HCT116 (cell line): ENCODE data around the gene EHD4. TPM values are rescaled to one million over a fixed set of nuclear protein-coding genes. Genes with fewer than 3 reads are reported as not detected.

Experiments used
- ATAC-seq: fragments of 200-7000 bp; cut with Tn5 transposase; 2 replicates; pipeline ENCODE4 v1.9.1; 2020; ENCODE audit warnings: mild to moderate bottlenecking, moderate library complexity
- BruUV-seq: library from RNA; stranded (reverse); fragments of 400-500 nt; replicated peaks from 2 replicates; lab custom pipeline; 2021; lab: Mats Ljungman, UMichigan
- CTCF ChIA-PET: fragments of 300-600 bp; sonication (Branson Sonifier 250); formaldehyde crosslinking; loops from one replicate; lab custom pipeline; 2021; ENCODE audit warnings: antibody characterized with exemption; lab: Charles Lee
- POLR2A ChIA-PET: fragments of 300-600, 350-600 bp; sonication (Branson Sonifier 250); formaldehyde crosslinking; loops from one replicate; lab custom pipeline; 2021; ENCODE audit warnings: antibody characterized with exemption; lab: Charles Lee
- RAD21 ChIA-PET, 2 experiments: fragments of 300-600 bp; sonication (Branson Sonifier 250); formaldehyde crosslinking; loops; one replicate each; lab custom pipeline; 2023; ENCODE audit warnings: low total read pairs in 2 of 2; ENCODE audit not compliant: uncharacterized antibody in 2 of 2, unreplicated experiment in 2 of 2, low non-redundant PET in 1 of 2; lab: Charles Lee
- DNase-seq: peaks from one replicate; pipeline ENCODE4 v3.0.0-alpha.2; 2010; ENCODE audit warnings: low read depth, low spot score
- H2AFZ ChIP-seq: fragments of 200-600 bp; shearing (Covaris generic), sonication (generic); 2 replicates; pipeline ENCODE4 v1.6.1; 2017; ENCODE audit warnings: low read depth, mixed run types, mixed read lengths, antibody characterized with exemption, low read length; ENCODE audit not compliant: poor library complexity, severe bottlenecking
- H3K27ac ChIP-seq: 2 replicates; pipeline ENCODE4 v1.5.1; 2012; ENCODE audit warnings: low read depth, low read length
- H3K27me3 ChIP-seq: fragments of 200-600 bp; sonication (generic); 2 replicates; pipeline ENCODE4 v1.6.1; 2016; ENCODE audit warnings: mixed run types, low read length, mixed read lengths; ENCODE audit not compliant: insufficient read depth
- H3K36me3 ChIP-seq, 2 experiments: fragments of 200-500 bp in 1 of 2; fragments of 200-600 bp in 1 of 2; sonication (Bioruptor generic) in 1 of 2; sonication (generic) in 1 of 2; 2 replicates each; pipeline versions ENCODE4 v1.5.1 to v1.6.1; 2014 to 2016; ENCODE audit warnings: low read length in 2 of 2, inconsistent platforms in 1 of 2, mixed read lengths in 1 of 2, mixed run types in 1 of 2; ENCODE audit not compliant: insufficient read depth in 2 of 2, control insufficient read depth in 1 of 2
- H3K4me1 ChIP-seq, 2 experiments: fragments of 200-600 bp in 1 of 2; sonication (generic) in 1 of 2; 2 replicates each; pipeline versions ENCODE4 v1.5.1 to v1.6.1; 2012 to 2017; ENCODE audit warnings: low read length in 2 of 2, inconsistent platforms in 1 of 2, mild to moderate bottlenecking in 1 of 2, mixed read lengths in 1 of 2, mixed run types in 1 of 2, moderate library complexity in 1 of 2; ENCODE audit not compliant: insufficient read depth in 2 of 2, control insufficient read depth in 1 of 2
- H3K4me2 ChIP-seq: fragments of 200-600 bp; sonication (generic); 2 replicates; pipeline ENCODE4 v1.6.1; 2017; ENCODE audit warnings: mixed run types, low read length, mixed read lengths
- H3K4me3 ChIP-seq, 2 experiments: fragments of 200-600 bp in 1 of 2; sonication (generic) in 1 of 2; replicated peaks in 1 of 2; 2 replicates each; pipeline ENCODE4 v1.5.1; 2011 to 2016; ENCODE audit warnings: low read length in 2 of 2, control low read depth in 1 of 2, low read depth in 1 of 2, mild to moderate bottlenecking in 1 of 2, mixed read lengths in 1 of 2, mixed run types in 1 of 2
- H3K79me2 ChIP-seq: fragments of 200-600 bp; sonication (generic); 2 replicates; pipeline ENCODE4 v1.6.1; 2017; ENCODE audit warnings: mild to moderate bottlenecking, mixed run types, low read length, moderate library complexity, mixed read lengths; ENCODE audit not compliant: insufficient read depth
- H3K9ac ChIP-seq: fragments of 200-600 bp; sonication (generic); 2 replicates; pipeline ENCODE4 v1.6.1; 2016; ENCODE audit warnings: low read length, mixed read lengths
- H3K9me2 ChIP-seq: fragments of 200-600 bp; sonication (generic), shearing (Covaris generic); 2 replicates; pipeline ENCODE4 v1.6.1; 2017; ENCODE audit warnings: mixed run types, mild to moderate bottlenecking, moderate library complexity; ENCODE audit not compliant: insufficient read depth
- H3K9me3 ChIP-seq, 2 experiments: fragments of 200-500 bp in 1 of 2; fragments of 200-600 bp in 1 of 2; sonication (Bioruptor generic) in 1 of 2; sonication (generic) in 1 of 2; 2 replicates each; pipeline ENCODE4 v1.6.1; 2014 to 2017; ENCODE audit warnings: low read length in 2 of 2, mixed read lengths in 2 of 2, inconsistent platforms in 1 of 2, low read depth in 1 of 2, mild to moderate bottlenecking in 1 of 2, mixed run types in 1 of 2, moderate library complexity in 1 of 2; ENCODE audit not compliant: control insufficient read depth in 1 of 2, insufficient read depth in 1 of 2
- H4K20me1 ChIP-seq: fragments of 200-600 bp; sonication (generic), shearing (Covaris generic); 2 replicates; pipeline ENCODE4 v1.6.1; 2017; ENCODE audit warnings: mixed run types, mild to moderate bottlenecking, moderate library complexity; ENCODE audit not compliant: insufficient read depth
- CTCF ChIP-seq, 3 experiments: fragments of 200-600 bp in 1 of 3; sonication (generic) in 1 of 3; IDR thresholded peaks in 2 of 3; conservative IDR thresholded peaks in 1 of 3; 2 replicates each; pipeline ENCODE4 v1.5.1; 2012 to 2017; ENCODE audit warnings: low read depth in 2 of 3, low read length in 2 of 3, antibody characterized with exemption in 1 of 3, borderline replicate concordance in 1 of 3, control low read depth in 1 of 3, mild to moderate bottlenecking in 1 of 3, mixed read lengths in 1 of 3, mixed run types in 1 of 3, moderate library complexity in 1 of 3; ENCODE audit not compliant: insufficient read depth in 1 of 3
- ELF1 ChIP-seq: IDR thresholded peaks from 2 replicates; pipeline ENCODE4 v1.6.1; 2012; ENCODE audit warnings: low read depth, borderline replicate concordance
- FOSL1 ChIP-seq: IDR thresholded peaks from 2 replicates; pipeline ENCODE4 v1.6.1; 2012; ENCODE audit warnings: low read depth
- JUND ChIP-seq: IDR thresholded peaks from 2 replicates; pipeline ENCODE4 v1.6.1; 2012
- SRF ChIP-seq: IDR thresholded peaks from 2 replicates; pipeline ENCODE4 v1.6.1; 2012; ENCODE audit warnings: low read depth
- TCF7L2 ChIP-seq: IDR thresholded peaks from 2 replicates; pipeline ENCODE4 v1.7.0; 2011; ENCODE audit warnings: borderline replicate concordance, inconsistent platforms; ENCODE audit not compliant: insufficient read depth, insufficient read length; ENCODE audit errors: extremely low read depth
- YY1 ChIP-seq: IDR thresholded peaks from 2 replicates; pipeline ENCODE4 v1.6.1; 2011; ENCODE audit warnings: low read length, low read depth, moderate library complexity, mild to moderate bottlenecking; ENCODE audit not compliant: insufficient replicate concordance; ENCODE audit errors: extremely low read depth
- ZBTB33 ChIP-seq: IDR thresholded peaks from 2 replicates; pipeline ENCODE4 v1.6.1; 2011; ENCODE audit warnings: mild to moderate bottlenecking, low read length, moderate library complexity; ENCODE audit not compliant: insufficient replicate concordance; ENCODE audit errors: extremely low read depth
- ZFX ChIP-seq: fragments of 450-650 bp; IDR thresholded peaks from 2 replicates; pipeline ENCODE4 v1.6.1; 2017
- ZNF274 ChIP-seq: fragments of 200-500 bp; sonication (Bioruptor generic); IDR thresholded peaks from 2 replicates; pipeline ENCODE4 v1.6.1; 2014; ENCODE audit warnings: mild to moderate bottlenecking, low read depth, low read length, inconsistent platforms
- intact Hi-C: fragments of 100-400 bp; cut with micrococcal nuclease; formaldehyde crosslinking; loops from 2 replicates; pipeline ENCODE4 v1.10.0; 2022
- total RNA-seq: library from RNA; stranded (reverse); gene quantifications from one replicate; pipeline ENCODE4 v1.2.1, GENCODE V29; 2021; ENCODE audit not compliant: unreplicated experiment
- TF ChIP-seq, protein P1 (sequence below): IDR thresholded peaks from 2 replicates; pipeline ENCODE4 v1.6.1; 2012
- TF ChIP-seq, protein P2 (sequence below): IDR thresholded peaks from 2 replicates; pipeline ENCODE4 v1.6.1; 2012; ENCODE audit warnings: low read depth

EHD4 gene
- total RNA-seq, 1 experiment from 2014 or later, result 28.0 TPM

- ChIA-PET CTCF (no interaction called here), RAD21 (no interaction called here), POLR2A (no interaction called here)
- Histone ChIP-seq H4K20me1 (no peaks in the 10 kb centered on the region), H2AFZ (no peak overlapping the region), H3K4me3 (no peak overlapping the region), H3K27ac (no peak overlapping the region), H3K27me3 (no peaks in the 10 kb centered on the region), H3K36me3 (no peaks in the 10 kb centered on the region), H3K79me2 (no peaks in the 10 kb centered on the region), H3K4me2 (no peak overlapping the region), H3K9me3 (no peaks in the 10 kb centered on the region), H3K4me1 (no peaks in the 10 kb centered on the region), H3K9me2 (no peaks in the 10 kb centered on the region), H3K9ac (no peak overlapping the region)
- intact Hi-C loops, result no loop called here
- TF ChIP-seq FOSL1 (no peak), TCF7L2 (no peak), ELF1 (no peak)
- BruUV-seq, result no TSS peak
- DNase-seq, result no peak
- no peak for ATAC-seq
Observed at GRCh38 chr15:41886741-41887140, 85.6 kb downstream of the EHD4 start.

GRCh38 chr15:41885841-41886240, 86.5 kb downstream of the EHD4 start:
- POLR2A ChIA-PET, result no interaction called here
- no peak for ATAC-seq
- H3K9me3 ChIP-seq, result no peaks in the 10 kb centered on the region
- H3K4me3 ChIP-seq, result no peak overlapping the region
- no peaks in the 10 kb centered on the region for H3K36me3 ChIP-seq
- no TSS peak for BruUV-seq
- no peaks in the 10 kb centered on the region for H3K9me2 ChIP-seq
- TF ChIP-seq, protein P1, sequence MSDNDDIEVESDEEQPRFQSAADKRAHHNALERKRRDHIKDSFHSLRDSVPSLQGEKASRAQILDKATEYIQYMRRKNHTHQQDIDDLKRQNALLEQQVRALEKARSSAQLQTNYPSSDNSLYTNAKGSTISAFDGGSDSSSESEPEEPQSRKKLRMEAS, result no peak
- TF ChIP-seq CTCF (IDR thresholded peaks at IDR 0.05 in 2 of 3, conservative IDR thresholded peaks at IDR 0.05 in 1 of 3; ENCODE audit: borderline replicate concordance in 1 of 3, insufficient read depth in 1 of 3, low read depth in 2 of 3, low read length in 2 of 3) (no peak), ZNF274 (no peak), ZFX (no peak), FOSL1 (no peak), YY1 (no peak), SRF (no peak), ZBTB33 (no peak), JUND (no peak), ELF1 (no peak)
- TF ChIP-seq, protein P2, sequence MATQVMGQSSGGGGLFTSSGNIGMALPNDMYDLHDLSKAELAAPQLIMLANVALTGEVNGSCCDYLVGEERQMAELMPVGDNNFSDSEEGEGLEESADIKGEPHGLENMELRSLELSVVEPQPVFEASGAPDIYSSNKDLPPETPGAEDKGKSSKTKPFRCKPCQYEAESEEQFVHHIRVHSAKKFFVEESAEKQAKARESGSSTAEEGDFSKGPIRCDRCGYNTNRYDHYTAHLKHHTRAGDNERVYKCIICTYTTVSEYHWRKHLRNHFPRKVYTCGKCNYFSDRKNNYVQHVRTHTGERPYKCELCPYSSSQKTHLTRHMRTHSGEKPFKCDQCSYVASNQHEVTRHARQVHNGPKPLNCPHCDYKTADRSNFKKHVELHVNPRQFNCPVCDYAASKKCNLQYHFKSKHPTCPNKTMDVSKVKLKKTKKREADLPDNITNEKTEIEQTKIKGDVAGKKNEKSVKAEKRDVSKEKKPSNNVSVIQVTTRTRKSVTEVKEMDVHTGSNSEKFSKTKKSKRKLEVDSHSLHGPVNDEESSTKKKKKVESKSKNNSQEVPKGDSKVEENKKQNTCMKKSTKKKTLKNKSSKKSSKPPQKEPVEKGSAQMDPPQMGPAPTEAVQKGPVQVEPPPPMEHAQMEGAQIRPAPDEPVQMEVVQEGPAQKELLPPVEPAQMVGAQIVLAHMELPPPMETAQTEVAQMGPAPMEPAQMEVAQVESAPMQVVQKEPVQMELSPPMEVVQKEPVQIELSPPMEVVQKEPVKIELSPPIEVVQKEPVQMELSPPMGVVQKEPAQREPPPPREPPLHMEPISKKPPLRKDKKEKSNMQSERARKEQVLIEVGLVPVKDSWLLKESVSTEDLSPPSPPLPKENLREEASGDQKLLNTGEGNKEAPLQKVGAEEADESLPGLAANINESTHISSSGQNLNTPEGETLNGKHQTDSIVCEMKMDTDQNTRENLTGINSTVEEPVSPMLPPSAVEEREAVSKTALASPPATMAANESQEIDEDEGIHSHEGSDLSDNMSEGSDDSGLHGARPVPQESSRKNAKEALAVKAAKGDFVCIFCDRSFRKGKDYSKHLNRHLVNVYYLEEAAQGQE, result no peak
- TF ChIP-seq, all 23 proteins: peak for 0
- Histone ChIP-seq H3K27ac (no peak overlapping the region), H2AFZ (no peak overlapping the region), H3K9ac (no peak overlapping the region), H4K20me1 (no peaks in the 10 kb centered on the region), H3K4me1 (no peaks in the 10 kb centered on the region), H3K4me2 (no peak overlapping the region), H3K79me2 (no peaks in the 10 kb centered on the region), H3K27me3 (no peaks in the 10 kb centered on the region)
- DNase-seq, result no peak
- intact Hi-C loops, result no loop called here
- RAD21 ChIA-PET, result no interaction called here
- CTCF ChIA-PET, result no interaction called here
